Measurements from ENCODE around the gene VPS13D.

DNA sequence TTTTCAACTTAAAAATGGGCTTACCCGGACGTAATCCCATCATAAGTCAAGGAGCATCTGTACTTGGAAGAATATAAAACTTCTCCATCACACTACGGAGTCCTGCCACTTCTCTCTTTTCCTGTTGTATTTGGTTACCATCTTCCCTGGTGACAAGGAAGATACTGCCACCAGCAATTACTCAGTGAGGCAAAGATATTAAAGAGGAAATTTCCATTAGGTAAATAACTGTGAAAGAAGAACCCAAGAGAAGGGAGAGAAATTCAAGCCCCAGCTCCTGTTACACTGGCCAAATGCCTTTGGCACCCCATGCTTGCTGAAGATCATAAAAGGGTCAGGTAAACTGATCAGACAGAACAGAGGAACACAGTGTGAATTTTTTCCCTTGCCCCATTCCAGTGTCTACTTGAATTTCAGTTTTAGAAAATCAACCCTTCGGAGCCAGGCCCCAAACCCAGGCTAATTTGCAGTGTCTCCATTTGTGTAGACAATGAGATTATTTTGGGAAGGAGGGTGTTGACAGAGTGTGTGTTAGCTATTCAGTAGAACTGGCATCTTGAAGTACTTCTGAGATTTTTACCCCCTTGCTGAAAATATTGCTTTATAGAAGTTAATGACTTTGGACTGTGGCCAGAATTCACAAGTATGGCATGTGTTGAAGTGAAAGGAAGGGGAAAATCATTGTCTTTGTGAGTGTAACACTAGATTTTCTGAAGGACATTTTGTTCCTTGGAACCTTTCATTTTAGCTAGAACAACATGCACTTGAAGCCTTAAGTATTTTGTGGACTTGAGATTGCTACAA, 221.1 kb downstream of the VPS13D start:
- TF ChIP-seq, protein P1, sequence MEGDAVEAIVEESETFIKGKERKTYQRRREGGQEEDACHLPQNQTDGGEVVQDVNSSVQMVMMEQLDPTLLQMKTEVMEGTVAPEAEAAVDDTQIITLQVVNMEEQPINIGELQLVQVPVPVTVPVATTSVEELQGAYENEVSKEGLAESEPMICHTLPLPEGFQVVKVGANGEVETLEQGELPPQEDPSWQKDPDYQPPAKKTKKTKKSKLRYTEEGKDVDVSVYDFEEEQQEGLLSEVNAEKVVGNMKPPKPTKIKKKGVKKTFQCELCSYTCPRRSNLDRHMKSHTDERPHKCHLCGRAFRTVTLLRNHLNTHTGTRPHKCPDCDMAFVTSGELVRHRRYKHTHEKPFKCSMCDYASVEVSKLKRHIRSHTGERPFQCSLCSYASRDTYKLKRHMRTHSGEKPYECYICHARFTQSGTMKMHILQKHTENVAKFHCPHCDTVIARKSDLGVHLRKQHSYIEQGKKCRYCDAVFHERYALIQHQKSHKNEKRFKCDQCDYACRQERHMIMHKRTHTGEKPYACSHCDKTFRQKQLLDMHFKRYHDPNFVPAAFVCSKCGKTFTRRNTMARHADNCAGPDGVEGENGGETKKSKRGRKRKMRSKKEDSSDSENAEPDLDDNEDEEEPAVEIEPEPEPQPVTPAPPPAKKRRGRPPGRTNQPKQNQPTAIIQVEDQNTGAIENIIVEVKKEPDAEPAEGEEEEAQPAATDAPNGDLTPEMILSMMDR (IDR thresholded peaks at IDR 0.05) = no peak
- no peak for TF ChIP-seq POLR2A (IDR thresholded peaks at IDR 0.05)

Measured in uterus (tissue), 2 donors.